GM23248 (cell line): Measurements from ENCODE around the gene TMPRSS3. TPM values are rescaled to one million over a fixed set of nuclear protein-coding genes. Genes with fewer than 3 reads are reported as not detected.

ENCODE experiments used
- DNase-seq: peaks from one replicate; pipeline ENCODE4 v3.0.0-alpha.2; 2015
- H2AFZ ChIP-seq: fragments of 200-600 bp; sonication (generic); 2 replicates; pipeline ENCODE4 v1.6.1; 2016; ENCODE audit warnings: antibody characterized with exemption
- H3F3A ChIP-seq: fragments of 200-600 bp; sonication (generic); 2 replicates; pipeline ENCODE4 v1.6.1; 2016; ENCODE audit warnings: mild to moderate bottlenecking, antibody characterized with exemption, mixed run types; ENCODE audit not compliant: insufficient read depth
- H3K27ac ChIP-seq: fragments of 200-600 bp; sonication (generic); 2 replicates; pipeline ENCODE4 v1.5.1; 2016; ENCODE audit warnings: mild to moderate bottlenecking
- H3K27me3 ChIP-seq: fragments of 200-600 bp; sonication (generic); replicated peaks from 2 replicates; pipeline ENCODE4 v1.6.1; 2016; ENCODE audit warnings: mild to moderate bottlenecking; ENCODE audit not compliant: insufficient read depth
- H3K36me3 ChIP-seq: fragments of 200-600 bp; sonication (generic); 2 replicates; pipeline ENCODE4 v1.6.1; 2016; ENCODE audit warnings: low read depth, mild to moderate bottlenecking
- H3K4me1 ChIP-seq: fragments of 200-600 bp; sonication (generic); 2 replicates; pipeline ENCODE4 v1.6.1; 2016; ENCODE audit warnings: mild to moderate bottlenecking; ENCODE audit not compliant: insufficient read depth
- H3K4me2 ChIP-seq: fragments of 200-600 bp; sonication (generic); one replicate; pipeline ENCODE4 v1.6.1; 2016; ENCODE audit warnings: mild to moderate bottlenecking; ENCODE audit not compliant: unreplicated experiment
- H3K4me3 ChIP-seq: fragments of 200-600 bp; sonication (generic); 2 replicates; pipeline ENCODE4 v1.5.1; 2016; ENCODE audit warnings: mild to moderate bottlenecking
- H3K79me2 ChIP-seq: fragments of 200-600 bp; sonication (generic); 2 replicates; pipeline ENCODE4 v1.6.1; 2016; ENCODE audit warnings: mild to moderate bottlenecking; ENCODE audit not compliant: insufficient read depth
- H3K9ac ChIP-seq: fragments of 200-600 bp; sonication (generic); 2 replicates; pipeline ENCODE4 v1.6.1; 2016; ENCODE audit warnings: mild to moderate bottlenecking
- H3K9me2 ChIP-seq: fragments of 200-600 bp; sonication (generic); 2 replicates; pipeline ENCODE4 v1.6.1; 2016; ENCODE audit warnings: mixed run types, mild to moderate bottlenecking, moderate library complexity; ENCODE audit not compliant: insufficient read depth
- H3K9me3 ChIP-seq: fragments of 200-600 bp; sonication (generic); one replicate; pipeline ENCODE4 v1.6.1; 2017; ENCODE audit warnings: low read depth
- H4K20me1 ChIP-seq: fragments of 200-600 bp; sonication (generic); 2 replicates; pipeline ENCODE4 v1.6.0; 2016; ENCODE audit not compliant: insufficient read depth
- EZH2 ChIP-seq: fragments of 200-600 bp; sonication (generic); IDR thresholded peaks from 2 replicates; pipeline ENCODE4 v1.6.1; 2018; ENCODE audit warnings: antibody characterized with exemption, mild to moderate bottlenecking; ENCODE audit not compliant: insufficient read depth, poor library complexity, severe bottlenecking
- EZH2phosphoT487 ChIP-seq: fragments of 200-600 bp; sonication (generic); IDR thresholded peaks from 2 replicates; pipeline ENCODE4 v1.6.1; 2018; ENCODE audit warnings: antibody characterized with exemption, moderate library complexity, mild to moderate bottlenecking, low read depth; ENCODE audit not compliant: insufficient read depth
- WGBS, 2 experiments: methylation state at CpG; one replicate each; pipeline ENCODE4 v1.1.6; 2015 to 2017; ENCODE audit warnings: low lambda C conversion rate in 2 of 2, low coverage in 1 of 2; ENCODE audit errors: missing lambda C conversion rate in 2 of 2; 5-methylcytosine and 5-hydroxymethylcytosine counted together
- in situ Hi-C: fragments of 300-500 bp; cut with MboI; formaldehyde crosslinking; loops from 2 replicates; pipeline ENCODE4 v1.15.0; 2020
- polyA plus RNA-seq: library from polyadenylated mRNA; unstranded; fragments of >200 nt; fragmentation: Nextera tagmentation; extraction: Ambion mirVana; gene quantifications from 2 replicates; pipeline ENCODE4 v1.2.1, GENCODE V29; 2016
- total RNA-seq: library from RNA; depleted of rRNA; stranded (reverse); fragments of >200 nt; shearing (Covaris generic); gene quantifications from 2 replicates; pipeline ENCODE4 v1.2.3, GENCODE V29; 2014

TMPRSS3 gene
- total and polyA plus RNA-seq, 2 experiments from 2014 or later = not detected

DNA sequence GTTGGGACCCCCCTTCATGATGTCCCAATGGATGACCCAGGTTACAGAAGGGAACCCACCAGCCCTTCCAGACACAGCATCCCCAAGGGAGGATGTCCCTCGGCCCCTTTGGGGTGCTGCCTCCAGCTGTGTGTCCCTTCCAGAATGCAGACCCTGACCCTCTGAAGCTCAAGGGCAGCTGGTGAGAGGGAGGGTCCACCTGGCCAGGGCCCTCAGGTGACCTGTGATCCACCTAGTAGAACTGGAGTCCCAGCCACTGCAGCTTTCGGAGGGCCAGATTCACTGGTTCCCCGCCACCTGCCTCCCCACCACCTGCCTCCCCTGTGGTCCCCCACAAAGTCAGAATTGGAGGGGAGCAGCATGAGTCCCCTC, 19.9 kb downstream of the TMPRSS3 start:
- no peaks in the 10 kb centered on the region for H4K20me1 ChIP-seq
- H3F3A ChIP-seq = no peaks in the 10 kb centered on the region
- no peak overlapping the region for H3K27ac ChIP-seq
- no peaks in the 10 kb centered on the region for H3K4me1 ChIP-seq
- H3K27me3 ChIP-seq = peaks cover 5% of the 10 kb centered on the region
- 48 to 71% methylated on average over 2 to 3 of the region's 3 CpGs for WGBS, 2 experiments
- DNase-seq = no peak
- TF ChIP-seq EZH2 (no peak), EZH2phosphoT487 (no peak)
- no peaks in the 10 kb centered on the region for H3K79me2 ChIP-seq
- H3K36me3 ChIP-seq = no peaks in the 10 kb centered on the region
- H3K4me3 ChIP-seq = no peak overlapping the region
- no peak overlapping the region for H3K4me2 ChIP-seq
- in situ Hi-C loops = no loop called here
- H3K9me3 ChIP-seq = no peaks in the 10 kb centered on the region
- no peaks in the 10 kb centered on the region for H3K9me2 ChIP-seq
- no peak overlapping the region for H2AFZ ChIP-seq
- H3K9ac ChIP-seq = no peak overlapping the region

DNA sequence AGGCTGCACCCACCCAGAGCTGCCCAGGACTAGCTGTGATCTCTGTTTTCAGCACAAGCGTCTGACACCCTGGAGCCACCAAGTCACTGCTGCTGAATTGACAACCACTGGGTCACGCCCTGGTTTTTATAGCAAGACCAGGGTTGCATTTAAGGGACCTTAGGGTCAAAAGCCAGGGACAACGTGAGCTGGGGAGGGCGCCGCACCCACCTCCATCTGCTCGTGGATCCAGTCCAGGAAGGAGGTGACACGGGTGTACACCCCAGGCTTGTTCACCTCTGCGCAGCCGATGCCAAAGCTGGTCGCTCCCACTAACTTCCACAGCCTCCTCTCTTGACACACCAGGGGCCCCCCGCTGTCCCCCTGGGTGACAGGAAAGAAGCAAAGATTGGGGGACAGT, 20.3 kb downstream of the TMPRSS3 start:
- no peaks in the 10 kb centered on the region for H3F3A ChIP-seq
- H2AFZ ChIP-seq = no peak overlapping the region
- TF ChIP-seq EZH2phosphoT487 (no peak), EZH2 (no peak)
- H3K4me1 ChIP-seq = no peaks in the 10 kb centered on the region
- WGBS, 2 experiments = 49 to 50% methylated on average over 11 of the region's 11 CpGs
- no peaks in the 10 kb centered on the region for H3K9me3 ChIP-seq
- no peak overlapping the region for H3K4me2 ChIP-seq
- H3K27me3 ChIP-seq = peaks cover 5% of the 10 kb centered on the region
- no peak overlapping the region for H3K4me3 ChIP-seq
- in situ Hi-C loops = no loop called here
- H3K27ac ChIP-seq = no peak overlapping the region
- H3K79me2 ChIP-seq = no peaks in the 10 kb centered on the region
- H4K20me1 ChIP-seq = no peaks in the 10 kb centered on the region
- no peak for DNase-seq
- H3K36me3 ChIP-seq = no peaks in the 10 kb centered on the region
- no peak overlapping the region for H3K9ac ChIP-seq
- no peaks in the 10 kb centered on the region for H3K9me2 ChIP-seq

DNA sequence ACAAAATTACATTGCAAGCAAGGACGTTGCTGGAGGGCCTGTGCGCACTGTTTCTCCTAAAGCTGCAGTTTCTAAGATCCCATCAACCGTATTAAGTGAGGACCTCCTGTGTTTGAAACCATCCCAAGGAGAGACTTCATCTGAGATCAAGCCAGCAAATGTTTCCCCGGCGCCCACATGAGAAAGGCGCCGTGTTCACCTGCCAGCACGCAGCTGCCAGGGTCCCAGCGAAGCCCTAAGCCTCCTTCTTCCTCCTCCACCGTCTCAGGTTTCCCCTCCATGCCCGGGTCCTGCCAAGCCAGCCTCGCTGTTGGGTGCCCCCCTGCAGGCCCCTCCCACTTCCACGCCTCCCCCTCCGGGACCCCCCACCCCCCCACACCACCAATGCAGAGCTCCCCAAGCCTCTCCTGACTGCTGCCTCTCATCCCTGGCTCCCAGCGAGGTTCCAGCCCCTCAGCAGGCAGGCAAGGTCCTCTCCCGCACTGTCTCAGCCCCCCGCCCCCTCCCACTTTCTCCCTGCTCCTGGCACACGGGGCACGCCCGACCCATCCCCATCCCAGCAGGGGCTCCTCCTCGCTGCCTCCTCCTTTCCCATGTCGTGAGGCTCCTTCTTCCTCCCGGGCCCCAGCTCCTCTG, 20.9 kb downstream of the TMPRSS3 start:
- Histone ChIP-seq H3K9me2 (no peaks in the 10 kb centered on the region), H4K20me1 (no peaks in the 10 kb centered on the region), H3K27ac (no peak overlapping the region), H3K79me2 (no peaks in the 10 kb centered on the region), H3K9me3 (no peaks in the 10 kb centered on the region), H3K9ac (no peak overlapping the region), H3K36me3 (no peaks in the 10 kb centered on the region), H3F3A (no peaks in the 10 kb centered on the region), H2AFZ (no peak overlapping the region), H3K4me2 (no peak overlapping the region), H3K27me3 (peaks cover 5% of the 10 kb centered on the region), H3K4me3 (no peak overlapping the region), H3K4me1 (no peaks in the 10 kb centered on the region)
- WGBS, 2 experiments = 22 to 29% methylated on average over 16 to 23 of the region's 23 CpGs
- in situ Hi-C loops = no loop called here
- DNase-seq = no peak
- TF ChIP-seq EZH2phosphoT487 (no peak), EZH2 (no peak)

DNA sequence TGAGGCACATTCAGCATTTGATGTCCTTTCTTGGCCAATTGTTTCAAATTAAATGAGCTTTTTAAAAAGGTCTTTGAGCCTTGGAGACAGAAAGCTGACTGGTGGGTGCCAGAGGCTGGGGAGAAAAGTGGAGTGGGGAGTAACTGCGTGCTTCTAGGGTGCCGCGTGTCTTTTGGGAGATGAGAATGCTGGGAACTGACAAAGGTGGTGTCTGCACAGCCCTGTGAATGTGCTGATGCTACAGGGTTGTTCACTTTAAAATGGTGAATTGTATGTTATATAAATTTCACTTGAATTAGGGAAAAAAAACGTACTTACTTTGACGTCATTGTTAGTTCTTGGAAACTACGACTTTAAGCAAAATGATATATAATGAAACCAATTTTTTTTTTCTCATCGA, 21.4 kb downstream of the TMPRSS3 start:
- Histone ChIP-seq H3K27ac (no peak overlapping the region), H3K9me2 (no peaks in the 10 kb centered on the region), H3K9me3 (no peaks in the 10 kb centered on the region), H3K27me3 (peaks cover 5% of the 10 kb centered on the region), H2AFZ (no peak overlapping the region), H3K79me2 (no peaks in the 10 kb centered on the region), H3K36me3 (no peaks in the 10 kb centered on the region), H3K4me2 (no peak overlapping the region), H4K20me1 (no peaks in the 10 kb centered on the region), H3K4me3 (no peak overlapping the region), H3K4me1 (no peaks in the 10 kb centered on the region), H3F3A (no peaks in the 10 kb centered on the region), H3K9ac (no peak overlapping the region)
- WGBS, 2 experiments = 38 to 39% methylated on average over 7 of the region's 7 CpGs
- DNase-seq = no peak
- TF ChIP-seq EZH2phosphoT487 = no peak
- in situ Hi-C loops = no loop called here
